ENCODE data around the gene CHRD.
A peak's percentile ranks its signal among the peaks of the same experiment; 100 is the strongest.

DNA sequence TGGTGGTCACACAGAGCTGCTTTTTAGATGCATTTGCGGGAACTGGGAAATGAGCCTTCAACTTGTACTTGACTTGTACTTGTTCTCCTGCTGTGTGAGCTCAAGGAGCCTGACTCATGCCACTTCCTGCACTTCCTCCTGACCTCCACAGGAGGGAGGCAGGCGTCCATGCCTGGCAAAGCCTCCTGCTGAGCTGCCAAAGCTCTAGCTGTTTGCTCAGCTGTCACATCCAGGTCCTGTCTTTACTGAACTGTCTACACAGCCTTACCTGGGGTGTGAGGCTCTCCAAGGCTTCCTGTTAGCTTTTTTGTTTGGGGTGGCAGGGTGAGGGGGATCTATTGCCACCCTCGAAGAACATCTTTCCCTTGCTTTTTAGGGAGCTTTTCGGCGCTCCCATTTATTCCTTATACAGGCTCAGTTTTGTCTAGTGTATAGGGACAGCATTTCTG is 8.3 kb upstream of the CHRD start:
- TF ChIP-seq CTCF (IDR thresholded peaks at IDR 0.05; ENCODE audit: borderline replicate concordance, extremely low read depth, low read length, poor library complexity, severe bottlenecking) (peak; percentile 97), EZH2 (IDR thresholded peaks at IDR 0.05; ENCODE audit: borderline replicate concordance, low read depth, low read length, severe bottlenecking) (no peak)
